Activated CD4-positive, alpha-beta T cell treated with anti-CD3 and anti-CD28 coated beads, Interleukin-2, amount 10 ng/mL, durations not matched to agents 24 days and 14 days (primary cell): ENCODE results near the gene CLDN3. TPM values are rescaled to one million over a fixed set of nuclear protein-coding genes. Genes with fewer than 3 reads are reported as not detected.

Source experiments
- DNase-seq: peaks from one replicate; pipeline ENCODE4 v3.0.0; 2022
- H3K27ac Mint-ChIP-seq: one replicate; pipeline ENCODE4 v1.8.0; 2022; ENCODE audit warnings: mild to moderate bottlenecking, mixed read lengths
- H3K27me3 Mint-ChIP-seq: one replicate; pipeline ENCODE4 v1.8.0; 2022; ENCODE audit warnings: mixed read lengths
- H3K36me3 Mint-ChIP-seq: one replicate; pipeline ENCODE4 v1.8.0; 2022; ENCODE audit warnings: low read depth, mild to moderate bottlenecking, mixed read lengths
- H3K4me1 Mint-ChIP-seq: one replicate; pipeline ENCODE4 v1.8.0; 2021; ENCODE audit warnings: mixed read lengths
- H3K4me3 Mint-ChIP-seq: one replicate; pipeline ENCODE4 v1.8.0; 2022; ENCODE audit warnings: mild to moderate bottlenecking, moderate library complexity, mixed read lengths
- H3K9me3 Mint-ChIP-seq: one replicate; pipeline ENCODE4 v1.8.0; 2021; ENCODE audit warnings: mixed read lengths
- intact Hi-C: fragments of 100-400 bp; cut with micrococcal nuclease; formaldehyde crosslinking; loops from one replicate; pipeline ENCODE4 v1.15.1; 2023
- total RNA-seq: library from RNA; stranded (reverse); gene quantifications from 2 replicates; pipeline ENCODE4 v1.2.3, GENCODE V29; 2022

Gene CLDN3
- total RNA-seq, 1 donor from 2014 or later = not detected

GRCh38 chr7:73719806-73720169 is 50.3 kb downstream of the CLDN3 start:
- peak overlapping the region; percentile 82 for H3K4me3 Mint-ChIP-seq
- no peaks in the 10 kb centered on the region for H3K9me3 Mint-ChIP-seq
- peaks cover 21% of the 10 kb centered on the region for H3K27me3 Mint-ChIP-seq
- H3K4me1 Mint-ChIP-seq = peaks cover 35% of the 10 kb centered on the region
- DNase-seq = no peak
- peak overlapping the region; percentile 29 for H3K27ac Mint-ChIP-seq
- intact Hi-C loops = loop anchor here (5.0 kb wide), 2 partner anchors 133 to 197 kb away; partner anchors contain the start of gene BAZ1B
- peaks cover 4% of the 10 kb centered on the region for H3K36me3 Mint-ChIP-seq

Other genes with a start within 250 kb of the CLDN3 start
- gene BAZ1B, start 248.0 kb downstream of the CLDN3 start, total RNA-seq = 110 and 112 TPM in 2 replicates
- 73.8 and 75.9 TPM in 2 replicates for gene BCL7B, start 212.6 kb downstream of the CLDN3 start, total RNA-seq
- 41.4 and 49.1 TPM in 2 replicates for gene TBL2, start 191.7 kb downstream of the CLDN3 start, total RNA-seq
- gene MLXIPL, start 145.7 kb downstream of the CLDN3 start, total RNA-seq = not detected in 2 replicates
- gene VPS37D, start 102.4 kb downstream of the CLDN3 start, total RNA-seq = 0.40 and 0.47 TPM in 2 replicates
- 9.4 and 10.9 TPM in 2 replicates for gene DNAJC30, start 86.8 kb downstream of the CLDN3 start, total RNA-seq
- 133 TPM in 2 replicates for gene BUD23, start 86.7 kb downstream of the CLDN3 start, total RNA-seq
- gene STX1A, start 50.6 kb downstream of the CLDN3 start, total RNA-seq = 19.0 and 19.4 TPM in 2 replicates
- gene ABHD11, start 31.5 kb downstream of the CLDN3 start, total RNA-seq = 20.8 and 23.0 TPM in 2 replicates
- gene CLDN4, start 60.7 kb upstream of the CLDN3 start, total RNA-seq = not detected in 2 replicates
- 1.3 and 1.9 TPM in 2 replicates for gene METTL27, start 72.2 kb upstream of the CLDN3 start, total RNA-seq
- gene TMEM270, start 90.9 kb upstream of the CLDN3 start, total RNA-seq = not detected in 2 replicates